GM21447 (cell line): ENCODE measurements around the gene PIGP.
"Not testable (repeated sequence)": the region's sequence is repeated elsewhere in the genome, so short reads cannot be mapped to it uniquely, and the experiment has no call there.

Source experiments
- ATAC-seq: cut with Tn5 transposase; IDR thresholded peaks from one replicate; pipeline ENCODE4 v1.9.1; 2021; ENCODE audit not compliant: unreplicated experiment

Gene PIGP

GRCh38 chr21:37076087-37076850 lies 3.4 kb upstream of the PIGP start:
- ATAC-seq: no peak

- ATAC-seq: no peak
These were observed 2.4 kb upstream of the PIGP start for GRCh38 chr21:37075214-37075770.

GRCh38 chr21:37074546-37074945 lies 1.7 kb upstream of the PIGP start:
- no peak for ATAC-seq

GRCh38 chr21:37074197-37074510 lies 1.3 kb upstream of the PIGP start:
- no peak for ATAC-seq

- peak; percentile 27 for ATAC-seq
These were observed 736 bp upstream of the PIGP start for GRCh38 chr21:37073417-37074196.

- peak; percentile 43 for ATAC-seq
These were observed 440 bp downstream of the PIGP start for GRCh38 chr21:37072274-37072987.

GRCh38 chr21:37071561-37072273 lies 1.2 kb downstream of the PIGP start:
- no peak for ATAC-seq

- ATAC-seq: no peak
These were observed 7.2 kb downstream of the PIGP start for GRCh38 chr21:37065561-37066177.

GRCh38 chr21:37064841-37065240 lies 8.0 kb downstream of the PIGP start:
- no peak for ATAC-seq

- ATAC-seq: no peak
These were observed 9.4 kb downstream of the PIGP start for GRCh38 chr21:37063433-37063832.

- ATAC-seq: no peak
These were observed 10.3 kb downstream of the PIGP start for GRCh38 chr21:37062593-37062935.

- ATAC-seq: no peak
These were observed 10.8 kb downstream of the PIGP start for GRCh38 chr21:37061926-37062592.

- ATAC-seq: no peak
These were observed 12.6 kb downstream of the PIGP start for GRCh38 chr21:37060296-37060695.

- ATAC-seq: no peak
These were observed 13.7 kb downstream of the PIGP start for GRCh38 chr21:37059181-37059580.

- no peak for ATAC-seq
These were observed 14.6 kb downstream of the PIGP start for GRCh38 chr21:37058261-37058660.

GRCh38 chr21:37057614-37058013 lies 15.3 kb downstream of the PIGP start:
- ATAC-seq: no peak

- ATAC-seq: no peak
These were observed 17.5 kb downstream of the PIGP start for GRCh38 chr21:37055271-37055855.

- ATAC-seq: not testable (repeated sequence)
These were observed 23.1 kb downstream of the PIGP start for GRCh38 chr21:37049741-37050140.

- ATAC-seq: no peak
These were observed 25.8 kb downstream of the PIGP start for GRCh38 chr21:37047079-37047478.

- no peak for ATAC-seq
These were observed 27.3 kb downstream of the PIGP start for GRCh38 chr21:37045556-37045955.
